GM23338 (cell line): ENCODE measurements around the gene TBC1D2B. TPM values are rescaled to one million over a fixed set of nuclear protein-coding genes. Genes with fewer than 3 reads are reported as not detected.

Source experiments
- ATAC-seq: fragments of 200-7000 bp; cut with Tn5 transposase; 3 replicates; pipeline ENCODE4 v1.9.1; 2020
- DNase-seq: peaks from one replicate; pipeline ENCODE4 v3.0.0-alpha.2; 2015; ENCODE audit warnings: low spot score
- H2AFZ ChIP-seq: fragments of 200-600 bp; sonication (generic); 2 replicates; pipeline ENCODE4 v1.8.0; 2016; ENCODE audit warnings: antibody characterized with exemption, mild to moderate bottlenecking, moderate library complexity
- H3F3A ChIP-seq: fragments of 200-600 bp; sonication (generic); replicated peaks from 2 replicates; pipeline ENCODE4 v1.8.0; 2017; ENCODE audit warnings: antibody characterized with exemption, mixed run types, low read depth
- H3K27ac ChIP-seq: fragments of 200-600 bp; sonication (generic); 2 replicates; pipeline ENCODE4 v1.6.1; 2016; ENCODE audit warnings: low read depth
- H3K27me3 ChIP-seq: fragments of 200-600 bp; sonication (generic); 2 replicates; pipeline ENCODE4 v1.8.0; 2016; ENCODE audit warnings: mild to moderate bottlenecking, mixed run types, moderate library complexity; ENCODE audit not compliant: insufficient read depth
- H3K36me3 ChIP-seq: fragments of 200-600 bp; sonication (generic); 2 replicates; pipeline ENCODE4 v1.8.0; 2016; ENCODE audit warnings: mild to moderate bottlenecking; ENCODE audit not compliant: insufficient read depth
- H3K4me1 ChIP-seq: fragments of 200-600 bp; sonication (generic); 2 replicates; pipeline ENCODE4 v1.8.0; 2016; ENCODE audit warnings: mild to moderate bottlenecking, moderate library complexity; ENCODE audit not compliant: insufficient read depth
- H3K4me2 ChIP-seq: fragments of 200-600 bp; sonication (generic); 2 replicates; pipeline ENCODE4 v1.7.1; 2017; ENCODE audit warnings: mixed run types
- H3K4me3 ChIP-seq: fragments of 200-600 bp; sonication (generic); 2 replicates; pipeline ENCODE4 v1.6.1; 2016; ENCODE audit warnings: mixed run types
- H3K79me2 ChIP-seq: fragments of 200-600 bp; sonication (generic); replicated peaks from 2 replicates; pipeline ENCODE4 v1.8.0; 2017; ENCODE audit warnings: mild to moderate bottlenecking; ENCODE audit not compliant: insufficient read depth
- H3K9me2 ChIP-seq: fragments of 200-600 bp; sonication (generic); 2 replicates; pipeline ENCODE4 v1.8.0; 2017; ENCODE audit not compliant: insufficient read depth
- H4K20me1 ChIP-seq: fragments of 200-600 bp; sonication (generic); replicated peaks from 2 replicates; pipeline ENCODE4 v1.8.0; 2017; ENCODE audit warnings: mild to moderate bottlenecking; ENCODE audit not compliant: insufficient read depth
- H3K27ac Mint-ChIP-seq: 2 replicates; pipeline ENCODE4 v1.8.0; 2020; ENCODE audit warnings: inconsistent platforms, mild to moderate bottlenecking, moderate library complexity, mixed read lengths
- H3K27me3 Mint-ChIP-seq: 3 replicates; pipeline ENCODE4 v1.8.0; 2022; ENCODE audit warnings: low read depth, mild to moderate bottlenecking, moderate library complexity, mixed read lengths, inconsistent platforms; ENCODE audit not compliant: insufficient read depth, poor library complexity
- H3K36me3 Mint-ChIP-seq: 3 replicates; pipeline ENCODE4 v1.8.0; 2021; ENCODE audit warnings: low read depth, mild to moderate bottlenecking, inconsistent platforms, moderate library complexity, mixed read lengths
- H3K4me1 Mint-ChIP-seq: 3 replicates; pipeline ENCODE4 v1.8.0; 2020; ENCODE audit warnings: mild to moderate bottlenecking, inconsistent platforms, mixed read lengths
- H3K4me3 Mint-ChIP-seq: 3 replicates; pipeline ENCODE4 v1.8.0; 2021; ENCODE audit warnings: moderate library complexity, mild to moderate bottlenecking, inconsistent platforms, mixed read lengths
- H3K9me3 Mint-ChIP-seq: 3 replicates; pipeline ENCODE4 v1.8.0; 2020; ENCODE audit warnings: moderate library complexity, mild to moderate bottlenecking, inconsistent platforms, mixed read lengths
- CREB1 ChIP-seq: fragments of 250-450 bp; sonication (Bioruptor Pico); IDR thresholded peaks from 2 replicates; pipeline ENCODE4 v1.5.0; 2020; ENCODE audit warnings: low read depth, mild to moderate bottlenecking, moderate library complexity
- ETS1 ChIP-seq: IDR thresholded peaks from 2 replicates; pipeline ENCODE4 v1.6.1; 2016; ENCODE audit warnings: antibody characterized with exemption
- EZH2 ChIP-seq: fragments of 200-600 bp; sonication (generic); IDR thresholded peaks from one replicate; pipeline ENCODE4 v1.8.0; 2017; ENCODE audit warnings: antibody characterized with exemption, mild to moderate bottlenecking, low read depth; ENCODE audit not compliant: unreplicated experiment
- EZH2phosphoT487 ChIP-seq: fragments of 200-600 bp; sonication (generic); IDR thresholded peaks from one replicate; pipeline ENCODE4 v1.8.1; 2018; ENCODE audit warnings: antibody characterized with exemption; ENCODE audit not compliant: unreplicated experiment
- JUNB ChIP-seq: IDR thresholded peaks from one replicate; pipeline ENCODE4 v1.6.1; 2016; ENCODE audit warnings: antibody characterized with exemption; ENCODE audit not compliant: unreplicated experiment
- NANOG ChIP-seq: IDR thresholded peaks from 2 replicates; pipeline ENCODE4 v1.6.1; 2016; ENCODE audit warnings: antibody characterized with exemption, borderline replicate concordance
- POLR2AphosphoS5 ChIP-seq: IDR thresholded peaks from 2 replicates; pipeline ENCODE4 v1.6.1; 2016; ENCODE audit warnings: antibody characterized with exemption, low read depth
- STAT1 ChIP-seq: IDR thresholded peaks from one replicate; pipeline ENCODE4 v1.6.1; 2016; ENCODE audit warnings: antibody characterized with exemption; ENCODE audit not compliant: unreplicated experiment
- ZNF114 ChIP-seq: fragments of 250-450 bp; sonication (Bioruptor Pico); IDR thresholded peaks from 2 replicates; pipeline ENCODE4 v1.5.0; 2020; ENCODE audit warnings: mild to moderate bottlenecking, moderate library complexity
- ZNF331 ChIP-seq: fragments of 250-450 bp; sonication (Bioruptor Pico); IDR thresholded peaks from 2 replicates; pipeline ENCODE4 v1.5.0; 2020; ENCODE audit warnings: low read depth, mild to moderate bottlenecking, moderate library complexity
- ZNF462 ChIP-seq: fragments of 250-450 bp; sonication (Bioruptor Pico); IDR thresholded peaks from 2 replicates; pipeline ENCODE4 v1.5.0; 2020; ENCODE audit warnings: mild to moderate bottlenecking, moderate library complexity
- polyA plus RNA-seq: library from polyadenylated mRNA; unstranded; fragments of >200 nt; fragmentation: Nextera tagmentation; extraction: Ambion mirVana; gene quantifications from 2 replicates; pipeline ENCODE4 v1.2.1, GENCODE V29; 2016
- total RNA-seq: library from RNA; depleted of rRNA; stranded (reverse); fragments of >200 nt; shearing (Covaris generic); gene quantifications from 2 replicates; pipeline ENCODE4 v1.2.3, GENCODE V29; 2014

TBC1D2B gene
- total and polyA plus RNA-seq, 2 experiments from 2014 or later = 3.6 to 17.8 TPM

GRCh38 chr15:78021761-78022160 lies 55.8 kb downstream of the TBC1D2B start:
- H3F3A ChIP-seq = no peaks in the 10 kb centered on the region
- no peaks in the 10 kb centered on the region for H3K27me3 ChIP-seq
- H3K4me2 ChIP-seq = no peak overlapping the region
- Mint-ChIP-seq H3K4me1 (peaks cover 7% of the 10 kb centered on the region; the same call in 2 of the 3 replicates), H3K27me3 (peaks cover 3% of the 10 kb centered on the region), H3K4me3 (no peak overlapping the region), H3K27ac (no peak overlapping the region), H3K9me3 (no peaks in the 10 kb centered on the region), H3K36me3 (peaks cover 5% of the 10 kb centered on the region; the same call in 1 of the 3 replicates)
- H3K79me2 ChIP-seq = no peaks in the 10 kb centered on the region
- H4K20me1 ChIP-seq = 0 out of 2 replicates have a peak, but pooled peaks cover 3% of the 10 kb centered on the region
- H2AFZ ChIP-seq = no peak overlapping the region
- no peaks in the 10 kb centered on the region for H3K36me3 ChIP-seq
- no peaks in the 10 kb centered on the region for H3K4me1 ChIP-seq
- ATAC-seq = no peak
- no peak overlapping the region for H3K27ac ChIP-seq
- DNase-seq = no peak
- H3K9me2 ChIP-seq = no peaks in the 10 kb centered on the region
- no peak overlapping the region for H3K4me3 ChIP-seq
- no peak for TF ChIP-seq ZNF114 (CRISPR knock-in tag)
- no peak for TF ChIP-seq NANOG
- no peak for TF ChIP-seq STAT1
- no peak for TF ChIP-seq ZNF331 (CRISPR knock-in tag)
- TF ChIP-seq EZH2phosphoT487 = no peak
- TF ChIP-seq ETS1 = no peak
- TF ChIP-seq CREB1 (CRISPR knock-in tag) = no peak

- H3K4me3 Mint-ChIP-seq = no peak overlapping the region
Measured at GRCh38 chr15:78020007-78020406, 57.5 kb downstream of the TBC1D2B start.

More at GRCh38 chr15:78020007-78020406, 57.5 kb downstream of the TBC1D2B start:
- Histone ChIP-seq H3K4me3 (no peak overlapping the region), H3K4me1 (no peaks in the 10 kb centered on the region), H3K27me3 (no peaks in the 10 kb centered on the region), H3K36me3 (0 out of 2 replicates have a peak, but pooled peaks cover 3% of the 10 kb centered on the region), H3K9me2 (no peaks in the 10 kb centered on the region), H3F3A (no peaks in the 10 kb centered on the region), H4K20me1 (0 out of 2 replicates have a peak, but pooled peaks cover 3% of the 10 kb centered on the region), H3K4me2 (no peak overlapping the region), H3K79me2 (no peaks in the 10 kb centered on the region), H2AFZ (no peak overlapping the region), H3K27ac (no peak overlapping the region)
- no peaks in the 10 kb centered on the region for H3K9me3 Mint-ChIP-seq
- TF ChIP-seq ETS1 (no peak), NANOG (no peak), ZNF331 (CRISPR knock-in tag) (no peak), EZH2phosphoT487 (no peak), ZNF462 (CRISPR knock-in tag) (no peak), CREB1 (CRISPR knock-in tag) (no peak), POLR2AphosphoS5 (no peak), EZH2 (no peak), ZNF114 (CRISPR knock-in tag) (no peak), JUNB (no peak)
- H3K36me3 Mint-ChIP-seq = peaks cover 13% of the 10 kb centered on the region; the same call in 1 of the 3 replicates
- DNase-seq = no peak
- H3K27ac Mint-ChIP-seq = no peak overlapping the region
- peaks cover 4% of the 10 kb centered on the region; the same call in 2 of the 3 replicates for H3K4me1 Mint-ChIP-seq
- H3K27me3 Mint-ChIP-seq = peaks cover 5% of the 10 kb centered on the region
- ATAC-seq = no peak
